ENCODE results near the gene KCNJ9. TPM values are rescaled to one million over a fixed set of nuclear protein-coding genes. Genes with fewer than 3 reads are reported as not detected.

The KCNJ9 gene
- total and polyA plus RNA-seq, 10 of the 15 experiments (the other 5 are each of a cell fraction or from before 2014, with no cell fraction given) = 0.12 TPM; not detected in 9

DNA sequence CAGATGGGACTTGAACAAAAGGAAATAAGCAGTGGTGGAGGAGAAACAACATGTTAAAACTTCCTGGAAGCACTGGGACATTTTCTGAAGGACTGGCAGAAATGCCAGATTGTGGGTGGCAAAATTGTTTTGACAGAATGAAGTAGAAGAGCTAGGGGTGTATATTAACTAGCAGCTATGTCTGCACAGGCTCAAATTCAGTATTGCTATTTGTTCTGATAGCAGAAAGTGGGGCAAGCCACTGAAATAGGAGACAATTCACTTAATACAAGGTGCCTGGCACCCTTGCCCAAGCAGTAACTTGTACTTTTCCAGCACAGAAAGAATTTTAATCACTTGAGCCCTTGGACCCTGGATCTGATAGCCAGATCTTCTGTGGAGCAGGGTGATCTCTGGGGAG is 37.8 kb upstream of the KCNJ9 start:
- no peak for FAIRE-seq
- Histone ChIP-seq H3K79me2 (ENCODE audit: control insufficient read depth, insufficient read depth, low read length) (no peaks in the 10 kb centered on the region), H3K9ac (ENCODE audit: control insufficient read depth, insufficient read depth, low read length) (no peak overlapping the region), H2AFZ (ENCODE audit: control insufficient read depth, low read depth, low read length) (no peak overlapping the region), H3K36me3 (ENCODE audit: control insufficient read depth in 2 of 2, insufficient read depth in 2 of 2, low read length in 1 of 2) (no peaks in the 10 kb centered on the region), H4K20me1 (ENCODE audit: control insufficient read depth, insufficient read depth) (no peaks in the 10 kb centered on the region), H3K27ac (ENCODE audit: control insufficient read depth, insufficient read depth) (no peak overlapping the region), H3K27me3 (replicated peaks in 1 of 2; ENCODE audit: control insufficient read depth in 2 of 2, insufficient read depth in 2 of 2, low read length in 1 of 2) (no peaks in the 10 kb centered on the region; a peak in 2 of 4 replicates), H3K4me3 (no peak overlapping the region), H3K4me1 (ENCODE audit: control insufficient read depth, insufficient read depth, low read length) (peaks cover 11% of the 10 kb centered on the region), H3K9me3 (replicated peaks; ENCODE audit: control insufficient read depth, insufficient read depth, low read length) (no peaks in the 10 kb centered on the region), H3K4me2 (ENCODE audit: control insufficient read depth, insufficient read depth) (no peak overlapping the region)
- no peak for DNase-seq (ENCODE audit: low read depth, low spot score)
- CTCF ChIA-PET = interaction anchor here (1.0 to 49.8 kb wide), 4 partner anchors 20 to 41 kb away, joined by 3 to 1035 read pairs (median 18); partner anchors contain the start of genes IGSF8, KCNJ10 and KCNJ9
- RAD21 ChIA-PET (ENCODE audit: unreplicated experiment) = interaction anchor here (0.6 kb wide), 1 partner anchor 14 kb away, joined by 3 read pairs; no protein-coding TSS in a partner anchor
- intact Hi-C loops (cut with micrococcal nuclease; ENCODE audit: unreplicated experiment) = no loop called here
- no peak for ATAC-seq
- TF ChIP-seq, protein P1, sequence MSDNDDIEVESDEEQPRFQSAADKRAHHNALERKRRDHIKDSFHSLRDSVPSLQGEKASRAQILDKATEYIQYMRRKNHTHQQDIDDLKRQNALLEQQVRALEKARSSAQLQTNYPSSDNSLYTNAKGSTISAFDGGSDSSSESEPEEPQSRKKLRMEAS (IDR thresholded peaks at IDR 0.05; ENCODE audit: low read depth, low read length) = no peak
- TF ChIP-seq, protein P2, sequence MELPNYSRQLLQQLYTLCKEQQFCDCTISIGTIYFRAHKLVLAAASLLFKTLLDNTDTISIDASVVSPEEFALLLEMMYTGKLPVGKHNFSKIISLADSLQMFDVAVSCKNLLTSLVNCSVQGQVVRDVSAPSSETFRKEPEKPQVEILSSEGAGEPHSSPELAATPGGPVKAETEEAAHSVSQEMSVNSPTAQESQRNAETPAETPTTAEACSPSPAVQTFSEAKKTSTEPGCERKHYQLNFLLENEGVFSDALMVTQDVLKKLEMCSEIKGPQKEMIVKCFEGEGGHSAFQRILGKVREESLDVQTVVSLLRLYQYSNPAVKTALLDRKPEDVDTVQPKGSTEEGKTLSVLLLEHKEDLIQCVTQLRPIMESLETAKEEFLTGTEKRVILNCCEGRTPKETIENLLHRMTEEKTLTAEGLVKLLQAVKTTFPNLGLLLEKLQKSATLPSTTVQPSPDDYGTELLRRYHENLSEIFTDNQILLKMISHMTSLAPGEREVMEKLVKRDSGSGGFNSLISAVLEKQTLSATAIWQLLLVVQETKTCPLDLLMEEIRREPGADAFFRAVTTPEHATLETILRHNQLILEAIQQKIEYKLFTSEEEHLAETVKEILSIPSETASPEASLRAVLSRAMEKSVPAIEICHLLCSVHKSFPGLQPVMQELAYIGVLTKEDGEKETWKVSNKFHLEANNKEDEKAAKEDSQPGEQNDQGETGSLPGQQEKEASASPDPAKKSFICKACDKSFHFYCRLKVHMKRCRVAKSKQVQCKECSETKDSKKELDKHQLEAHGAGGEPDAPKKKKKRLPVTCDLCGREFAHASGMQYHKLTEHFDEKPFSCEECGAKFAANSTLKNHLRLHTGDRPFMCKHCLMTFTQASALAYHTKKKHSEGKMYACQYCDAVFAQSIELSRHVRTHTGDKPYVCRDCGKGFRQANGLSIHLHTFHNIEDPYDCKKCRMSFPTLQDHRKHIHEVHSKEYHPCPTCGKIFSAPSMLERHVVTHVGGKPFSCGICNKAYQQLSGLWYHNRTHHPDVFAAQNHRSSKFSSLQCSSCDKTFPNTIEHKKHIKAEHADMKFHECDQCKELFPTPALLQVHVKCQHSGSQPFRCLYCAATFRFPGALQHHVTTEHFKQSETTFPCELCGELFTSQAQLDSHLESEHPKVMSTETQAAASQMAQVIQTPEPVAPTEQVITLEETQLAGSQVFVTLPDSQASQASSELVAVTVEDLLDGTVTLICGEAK (IDR thresholded peaks at IDR 0.05; ENCODE audit: borderline replicate concordance) = no peak
- TF ChIP-seq JUND (IDR thresholded peaks at IDR 0.05; ENCODE audit: low read depth, low read length) (no peak), POLR2AphosphoS5 (IDR thresholded peaks at IDR 0.05; ENCODE audit: low read length) (no peak), STAT1 (conservative IDR thresholded peaks at IDR 0.05) (no peak)
- TF ChIP-seq, protein P3, sequence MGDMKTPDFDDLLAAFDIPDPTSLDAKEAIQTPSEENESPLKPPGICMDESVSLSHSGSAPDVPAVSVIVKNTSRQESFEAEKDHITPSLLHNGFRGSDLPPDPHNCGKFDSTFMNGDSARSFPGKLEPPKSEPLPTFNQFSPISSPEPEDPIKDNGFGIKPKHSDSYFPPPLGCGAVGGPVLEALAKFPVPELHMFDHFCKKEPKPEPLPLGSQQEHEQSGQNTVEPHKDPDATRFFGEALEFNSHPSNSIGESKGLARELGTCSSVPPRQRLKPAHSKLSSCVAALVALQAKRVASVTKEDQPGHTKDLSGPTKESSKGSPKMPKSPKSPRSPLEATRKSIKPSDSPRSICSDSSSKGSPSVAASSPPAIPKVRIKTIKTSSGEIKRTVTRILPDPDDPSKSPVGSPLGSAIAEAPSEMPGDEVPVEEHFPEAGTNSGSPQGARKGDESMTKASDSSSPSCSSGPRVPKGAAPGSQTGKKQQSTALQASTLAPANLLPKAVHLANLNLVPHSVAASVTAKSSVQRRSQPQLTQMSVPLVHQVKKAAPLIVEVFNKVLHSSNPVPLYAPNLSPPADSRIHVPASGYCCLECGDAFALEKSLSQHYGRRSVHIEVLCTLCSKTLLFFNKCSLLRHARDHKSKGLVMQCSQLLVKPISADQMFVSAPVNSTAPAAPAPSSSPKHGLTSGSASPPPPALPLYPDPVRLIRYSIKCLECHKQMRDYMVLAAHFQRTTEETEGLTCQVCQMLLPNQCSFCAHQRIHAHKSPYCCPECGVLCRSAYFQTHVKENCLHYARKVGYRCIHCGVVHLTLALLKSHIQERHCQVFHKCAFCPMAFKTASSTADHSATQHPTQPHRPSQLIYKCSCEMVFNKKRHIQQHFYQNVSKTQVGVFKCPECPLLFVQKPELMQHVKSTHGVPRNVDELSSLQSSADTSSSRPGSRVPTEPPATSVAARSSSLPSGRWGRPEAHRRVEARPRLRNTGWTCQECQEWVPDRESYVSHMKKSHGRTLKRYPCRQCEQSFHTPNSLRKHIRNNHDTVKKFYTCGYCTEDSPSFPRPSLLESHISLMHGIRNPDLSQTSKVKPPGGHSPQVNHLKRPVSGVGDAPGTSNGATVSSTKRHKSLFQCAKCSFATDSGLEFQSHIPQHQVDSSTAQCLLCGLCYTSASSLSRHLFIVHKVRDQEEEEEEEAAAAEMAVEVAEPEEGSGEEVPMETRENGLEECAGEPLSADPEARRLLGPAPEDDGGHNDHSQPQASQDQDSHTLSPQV (IDR thresholded peaks at IDR 0.05) = no peak
- POLR2A ChIA-PET = no interaction called here
- in situ Hi-C loops (cut with MboI) = no loop called here
- SMC1A ChIA-PET (ENCODE audit: uncharacterized antibody, unreplicated experiment) = interaction anchor here (6.5 kb wide), 1 partner anchor 36 kb away, joined by 89 read pairs; the partner anchor contains the start of gene KCNJ9
- no TSS peak for BruUV-seq (replicated peaks)
